HG03565 (cell line): ENCODE results near the gene ARID3A.

Source experiments
- ATAC-seq: cut with Tn5 transposase; IDR thresholded peaks from one replicate; pipeline ENCODE4 v1.9.1; 2021; ENCODE audit warnings: mild to moderate bottlenecking, moderate library complexity; ENCODE audit not compliant: unreplicated experiment

Gene ARID3A

DNA sequence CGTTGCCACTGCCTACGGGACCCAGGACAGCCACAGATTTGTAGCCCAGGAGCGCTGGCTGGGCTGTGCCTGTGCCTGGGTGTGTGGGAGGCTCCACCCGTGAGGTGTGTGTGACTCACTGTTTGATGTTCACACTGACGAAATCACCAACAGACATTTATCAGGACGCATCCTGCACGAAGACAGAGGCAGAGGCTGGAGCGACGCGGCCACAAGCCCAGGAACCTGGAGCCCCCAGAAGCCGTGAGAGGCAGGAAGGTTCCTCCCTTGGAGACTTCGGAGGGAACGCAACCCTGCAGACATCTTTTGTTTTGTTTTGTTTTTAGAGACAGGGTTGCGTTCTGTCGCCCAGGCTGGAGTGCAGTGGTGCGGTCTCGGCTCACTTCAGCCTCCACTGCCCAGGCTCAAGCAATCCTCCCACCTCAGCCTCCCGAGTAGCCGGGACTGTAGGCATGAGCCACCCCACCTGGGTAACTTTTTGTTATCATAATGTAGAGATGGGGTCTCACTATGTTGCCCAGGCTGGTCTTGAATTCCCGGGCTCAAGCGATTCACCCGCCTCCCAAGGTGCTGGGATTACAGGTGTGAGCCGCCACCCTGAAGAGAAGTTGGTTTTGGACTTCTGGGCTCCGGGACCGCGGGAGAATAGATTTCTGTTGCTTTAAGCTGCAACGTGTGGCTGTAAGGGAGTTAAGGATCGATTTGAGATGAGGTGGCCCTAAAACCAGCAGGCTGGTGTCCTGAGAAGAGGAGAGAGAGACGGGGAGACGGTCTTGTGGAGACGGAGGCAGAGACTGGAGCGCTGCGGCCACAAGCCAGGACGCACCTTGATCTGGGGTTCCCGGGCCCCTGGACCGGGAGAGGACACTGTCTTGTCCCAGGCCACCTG is 33.4 kb downstream of the ARID3A start:
- no peak for ATAC-seq

DNA sequence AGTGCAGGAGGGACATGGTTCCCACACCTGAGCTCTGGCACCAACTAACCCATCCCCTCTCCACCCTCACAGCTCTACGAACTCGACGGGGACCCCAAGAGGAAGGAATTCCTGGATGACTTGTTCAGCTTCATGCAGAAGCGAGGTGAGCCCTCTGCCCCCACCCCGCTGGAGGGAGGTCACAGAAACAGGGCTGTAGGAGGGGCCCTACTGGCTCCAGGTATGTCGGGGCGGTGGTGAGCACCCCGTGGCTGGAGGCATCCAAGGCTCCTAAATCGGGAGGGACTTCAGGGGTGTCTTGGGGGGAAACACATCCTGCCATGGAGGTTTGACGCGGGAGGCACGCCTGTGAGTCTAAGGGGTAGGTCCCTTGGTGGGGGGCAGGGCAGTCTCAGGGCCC is 34.2 kb downstream of the ARID3A start:
- ATAC-seq, result no peak

DNA sequence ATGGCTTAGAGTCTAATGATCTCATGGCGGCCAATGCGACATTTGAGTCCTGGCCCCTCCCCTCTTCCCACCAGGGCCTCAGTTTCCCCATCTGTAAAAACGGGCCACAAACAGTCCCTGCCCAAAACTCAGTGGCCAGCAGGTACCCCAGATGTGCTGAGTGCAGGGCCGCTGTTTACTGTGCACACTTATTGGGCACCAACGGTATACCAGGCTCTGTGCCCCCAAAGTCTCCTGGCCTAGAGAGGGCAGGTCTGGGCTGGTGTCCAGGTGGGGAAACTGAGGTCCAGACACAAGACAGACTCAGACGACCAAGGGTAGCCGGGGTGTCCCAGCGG is 34.7 kb downstream of the ARID3A start:
- ATAC-seq, result no peak

DNA sequence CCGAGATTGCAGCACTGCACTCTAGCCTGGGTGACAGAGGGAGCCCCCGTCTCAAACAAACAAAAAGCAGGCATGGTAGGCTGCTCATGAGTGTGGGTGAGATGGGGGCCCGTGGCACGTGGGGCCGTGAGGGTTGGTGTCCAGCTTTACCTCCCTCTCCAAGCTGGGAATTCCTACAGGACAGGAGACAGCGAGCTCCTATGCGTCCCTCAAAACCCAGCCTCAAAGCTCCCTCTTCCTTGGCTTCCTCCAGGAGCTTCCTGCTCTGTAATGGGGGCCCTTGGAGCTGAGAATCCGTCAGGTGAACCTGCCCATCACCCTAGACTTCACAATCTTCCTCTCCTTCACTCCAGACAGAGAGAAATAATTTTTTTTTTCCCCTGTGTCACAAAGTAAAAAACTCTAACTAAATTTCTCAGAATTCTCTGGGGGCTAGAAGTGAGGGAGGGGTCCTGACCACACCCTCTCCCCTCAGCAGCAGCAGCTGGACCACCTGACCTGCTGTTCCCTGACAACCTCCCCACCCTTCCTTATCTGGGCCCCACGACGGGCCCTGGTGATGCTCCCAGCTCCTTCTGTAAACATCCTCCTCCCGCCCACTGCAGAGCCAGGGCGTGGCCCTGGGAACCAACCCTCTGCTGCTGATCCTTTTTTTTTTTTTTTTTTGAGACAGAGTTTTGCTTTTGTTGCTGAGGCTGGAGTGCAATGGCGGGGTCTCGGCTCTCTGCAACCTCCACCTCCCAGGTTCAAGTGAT is 36.2 kb downstream of the ARID3A start:
- ATAC-seq, result no peak

DNA sequence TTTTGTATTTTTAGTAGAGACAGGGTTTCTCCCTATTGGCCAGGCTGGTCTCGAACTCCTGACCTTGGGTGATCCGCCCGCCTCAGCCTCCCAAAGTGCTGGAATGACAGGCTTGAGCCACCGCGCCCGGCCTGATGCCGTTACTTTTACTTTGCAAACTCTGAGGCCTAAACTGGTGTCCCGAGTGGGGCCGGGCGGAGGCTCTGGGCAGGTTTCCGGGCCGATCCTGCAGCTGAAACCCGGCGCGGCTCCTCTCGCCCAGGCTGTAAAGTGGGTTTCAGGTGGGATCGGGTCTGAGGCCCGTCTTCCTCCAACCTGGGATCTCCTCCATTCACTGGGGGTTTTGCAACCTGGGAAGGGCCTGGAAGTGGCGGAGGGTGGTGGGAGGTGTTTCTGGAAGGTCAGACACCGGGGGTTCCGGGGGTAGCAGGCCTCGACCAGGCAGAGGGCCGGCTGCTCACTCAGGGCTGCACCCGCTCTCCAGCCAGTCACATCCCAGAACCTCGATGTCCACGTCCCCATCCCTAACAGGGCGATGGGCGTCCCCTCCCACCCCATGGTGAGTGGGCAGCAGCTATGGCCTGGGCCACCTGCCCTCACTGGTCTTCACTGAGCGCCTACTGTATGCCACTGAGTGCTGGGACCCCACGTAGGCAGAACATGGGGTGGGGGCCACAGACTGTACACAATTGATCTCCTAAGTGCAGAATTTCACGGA is 37.0 kb downstream of the ARID3A start:
- no peak for ATAC-seq

DNA sequence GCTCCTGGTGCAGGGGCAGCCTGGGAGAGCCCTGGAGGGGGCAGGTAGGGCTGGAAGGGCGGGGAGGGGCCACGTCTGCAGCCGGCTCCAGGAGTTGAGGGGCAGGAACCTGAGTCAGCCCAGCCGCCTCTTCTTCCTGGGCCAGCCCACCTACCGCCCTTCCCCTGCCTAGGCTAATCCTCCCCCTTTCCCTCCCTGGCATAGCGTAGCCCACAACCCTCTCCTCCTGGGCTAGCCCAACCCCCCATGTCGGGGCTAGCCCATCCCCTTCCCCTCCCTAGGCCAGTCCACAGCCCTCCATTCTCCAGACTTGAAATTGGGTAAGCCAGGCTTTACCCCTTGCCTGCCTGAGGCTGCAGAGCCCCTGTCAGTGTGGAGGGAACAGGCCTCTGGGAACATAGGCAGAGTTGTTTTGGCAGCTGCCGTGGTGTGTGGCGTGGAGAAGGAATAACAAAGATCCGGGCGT is 37.7 kb downstream of the ARID3A start:
- no peak for ATAC-seq

DNA sequence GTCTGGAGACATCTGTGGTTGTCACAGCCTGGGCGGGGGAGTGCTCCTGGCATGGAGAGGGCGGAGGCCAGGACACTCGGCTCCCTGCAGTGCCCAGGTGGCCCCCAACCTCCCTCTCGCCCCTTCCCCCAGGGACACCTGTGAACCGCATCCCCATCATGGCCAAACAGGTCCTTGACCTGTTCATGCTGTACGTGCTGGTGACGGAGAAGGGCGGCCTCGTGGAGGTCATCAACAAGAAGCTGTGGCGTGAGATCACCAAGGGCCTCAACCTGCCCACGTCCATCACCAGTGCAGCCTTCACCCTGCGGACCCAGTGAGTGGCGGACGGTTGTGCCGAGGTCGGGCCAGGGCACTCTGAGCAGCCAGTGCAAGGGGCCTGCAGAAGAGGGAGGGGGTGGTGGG is 38.3 kb downstream of the ARID3A start:
- ATAC-seq, result no peak

DNA sequence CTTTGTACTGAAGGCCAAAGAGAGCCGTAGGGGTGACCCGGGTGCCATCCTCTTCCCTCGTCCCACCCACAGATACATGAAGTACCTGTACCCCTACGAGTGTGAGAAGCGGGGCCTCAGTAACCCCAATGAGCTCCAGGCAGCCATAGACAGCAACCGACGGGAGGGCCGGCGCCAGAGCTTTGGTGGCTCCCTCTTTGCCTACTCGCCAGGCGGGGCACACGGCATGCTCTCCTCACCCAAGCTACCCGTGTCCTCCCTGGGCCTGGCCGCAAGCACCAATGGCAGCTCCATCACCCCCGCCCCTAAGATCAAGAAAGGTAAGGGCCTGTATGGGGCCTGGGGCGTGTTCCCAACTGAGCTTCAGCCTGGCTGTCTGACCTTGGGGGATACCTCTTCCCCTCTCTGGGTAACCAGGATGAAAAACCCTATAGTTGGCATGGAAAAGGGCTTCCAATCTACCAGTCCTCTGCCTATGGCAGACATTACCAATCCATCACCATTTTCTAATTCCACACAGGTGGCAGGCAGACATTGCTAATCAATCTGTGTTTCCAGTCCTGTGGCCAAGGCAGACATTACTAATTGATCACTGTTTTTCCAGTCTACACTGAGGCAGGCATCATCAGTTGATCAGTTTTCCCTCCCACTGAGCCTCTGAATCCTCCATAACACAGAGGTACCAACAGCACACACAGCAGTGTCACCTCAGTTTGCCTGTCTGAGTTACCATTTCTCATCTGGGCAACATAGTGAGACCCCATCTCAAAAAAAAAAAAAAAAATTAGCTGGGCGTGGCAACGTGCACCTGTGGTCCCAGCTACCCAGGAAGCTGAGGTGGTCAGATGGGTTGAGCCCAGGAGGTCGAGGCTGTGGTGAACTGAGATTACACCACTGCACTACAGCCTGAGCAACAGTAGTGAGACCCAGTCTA is 39.2 kb downstream of the ARID3A start:
- no peak for ATAC-seq

DNA sequence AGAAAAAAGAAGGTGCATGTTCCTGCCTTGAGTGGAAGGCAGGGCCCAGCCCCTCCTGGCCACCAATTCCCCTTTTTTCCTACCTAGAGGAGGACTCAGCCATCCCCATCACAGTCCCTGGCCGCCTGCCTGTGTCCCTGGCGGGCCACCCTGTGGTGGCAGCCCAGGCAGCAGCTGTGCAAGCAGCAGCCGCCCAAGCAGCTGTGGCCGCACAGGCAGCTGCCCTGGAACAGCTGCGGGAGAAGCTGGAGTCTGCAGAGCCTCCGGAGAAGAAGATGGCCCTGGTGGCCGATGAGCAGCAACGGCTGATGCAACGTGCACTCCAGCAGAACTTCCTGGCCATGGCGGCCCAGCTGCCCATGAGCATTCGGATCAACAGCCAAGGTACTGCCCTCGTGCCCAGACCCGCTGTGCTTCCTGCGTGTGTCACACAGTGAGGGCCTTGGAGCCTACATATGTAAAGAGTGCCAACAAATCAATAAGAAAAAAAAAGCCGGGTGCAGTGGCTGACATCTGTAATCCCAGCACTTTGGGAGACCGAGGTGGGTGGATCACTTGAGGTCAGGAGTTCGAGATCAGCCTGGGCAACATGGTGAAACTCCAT is 40.8 kb downstream of the ARID3A start:
- ATAC-seq, result no peak

DNA sequence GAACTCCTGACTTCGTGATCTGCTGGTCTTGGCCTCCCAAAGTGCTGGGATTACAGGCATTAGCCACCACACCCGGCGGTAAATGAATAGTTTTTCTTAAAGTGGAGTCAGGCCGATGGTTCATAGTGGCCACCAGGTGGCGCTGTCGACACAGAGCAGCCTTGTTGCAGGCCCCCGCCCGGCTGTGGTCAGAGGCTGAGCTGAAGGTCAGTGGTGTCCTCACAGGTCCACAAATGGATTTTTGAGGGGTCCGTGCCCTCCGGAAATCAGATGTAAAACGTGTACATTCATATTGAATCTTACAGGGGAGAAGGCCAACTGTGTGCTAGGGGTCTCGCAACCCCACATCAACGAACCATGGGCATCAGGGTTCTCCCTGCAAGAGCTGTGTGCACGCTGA is 44.9 kb downstream of the ARID3A start:
- no peak for ATAC-seq

DNA sequence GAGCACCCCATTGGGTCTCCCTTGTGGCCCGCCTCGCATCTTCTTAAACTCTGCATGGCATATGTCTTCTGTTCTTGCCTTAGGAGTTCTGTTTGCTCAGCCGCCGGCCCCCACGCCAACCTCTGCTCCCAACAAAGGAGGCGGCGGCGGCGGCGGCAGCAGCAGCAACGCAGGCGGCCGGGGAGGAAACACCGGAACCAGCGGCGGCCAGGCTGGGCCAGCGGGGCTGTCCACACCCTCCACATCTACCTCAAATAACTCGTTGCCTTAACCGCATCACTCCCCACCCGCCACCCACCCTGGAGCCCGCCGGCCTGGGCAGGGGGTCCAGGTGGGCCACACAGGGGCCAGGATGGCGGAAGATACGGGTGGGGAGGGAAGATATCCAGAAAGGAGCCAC is 46.0 kb downstream of the ARID3A start:
- no peak for ATAC-seq

DNA sequence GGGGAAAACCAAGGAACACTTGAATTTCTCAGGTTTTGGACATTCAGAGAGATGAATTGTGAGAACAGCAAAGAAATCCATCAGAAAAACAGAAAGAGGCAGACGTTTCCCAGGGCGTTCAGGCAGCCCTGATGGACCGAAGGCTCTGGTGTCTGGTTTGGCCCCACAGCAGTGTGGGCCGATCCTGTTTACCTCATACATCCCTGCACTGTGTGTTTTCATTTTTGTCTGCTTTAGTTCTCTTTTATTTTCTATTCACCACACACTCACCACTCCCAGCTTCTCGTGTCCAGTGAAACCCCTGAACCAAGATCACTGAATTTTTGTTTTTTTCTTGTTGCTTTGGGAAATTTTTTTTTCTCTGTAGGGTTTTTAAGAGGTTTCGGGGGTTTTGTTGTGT is 46.4 kb downstream of the ARID3A start:
- ATAC-seq, result no peak

DNA sequence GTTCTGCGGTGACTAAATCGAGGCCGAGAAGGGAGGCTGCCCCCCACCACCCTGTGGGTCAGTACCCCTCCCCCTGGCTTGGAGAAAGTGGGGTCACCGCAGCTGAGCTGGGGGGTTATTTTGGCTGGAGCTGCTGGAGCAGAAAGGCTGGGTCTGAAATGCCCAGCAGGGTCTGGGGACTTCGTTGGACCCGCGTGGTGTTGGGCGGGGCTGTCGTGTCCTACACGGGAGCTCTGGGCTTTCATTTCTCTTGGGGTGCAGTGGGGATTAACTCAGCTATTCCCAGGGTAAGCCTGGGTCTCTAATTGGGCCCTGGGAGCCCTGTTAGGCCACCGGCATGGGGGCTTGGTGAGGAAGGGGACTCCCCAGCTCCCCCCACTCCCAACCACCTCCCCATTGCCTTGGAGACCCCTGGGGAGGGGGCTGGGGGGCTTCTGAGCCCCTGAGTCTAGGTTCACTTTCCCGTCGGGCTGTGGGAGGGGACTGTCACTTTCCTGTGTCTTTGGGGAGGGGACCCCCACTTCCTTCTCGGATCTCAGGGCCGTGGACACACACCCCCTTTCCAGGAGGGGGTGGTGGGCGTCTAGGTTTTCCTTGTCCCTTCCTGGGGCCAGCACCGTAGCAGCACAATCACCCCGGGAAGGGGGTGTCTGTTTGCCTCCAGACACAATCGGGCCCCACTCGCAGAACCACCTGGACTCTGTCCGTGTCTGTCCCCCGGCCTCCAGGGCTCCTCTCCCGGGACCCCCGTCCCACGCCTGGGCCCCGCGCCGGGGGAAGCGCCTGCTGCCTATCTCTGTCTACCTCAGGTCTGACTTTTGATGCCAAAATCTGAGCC is 48.1 kb downstream of the ARID3A start:
- ATAC-seq, result no peak

DNA sequence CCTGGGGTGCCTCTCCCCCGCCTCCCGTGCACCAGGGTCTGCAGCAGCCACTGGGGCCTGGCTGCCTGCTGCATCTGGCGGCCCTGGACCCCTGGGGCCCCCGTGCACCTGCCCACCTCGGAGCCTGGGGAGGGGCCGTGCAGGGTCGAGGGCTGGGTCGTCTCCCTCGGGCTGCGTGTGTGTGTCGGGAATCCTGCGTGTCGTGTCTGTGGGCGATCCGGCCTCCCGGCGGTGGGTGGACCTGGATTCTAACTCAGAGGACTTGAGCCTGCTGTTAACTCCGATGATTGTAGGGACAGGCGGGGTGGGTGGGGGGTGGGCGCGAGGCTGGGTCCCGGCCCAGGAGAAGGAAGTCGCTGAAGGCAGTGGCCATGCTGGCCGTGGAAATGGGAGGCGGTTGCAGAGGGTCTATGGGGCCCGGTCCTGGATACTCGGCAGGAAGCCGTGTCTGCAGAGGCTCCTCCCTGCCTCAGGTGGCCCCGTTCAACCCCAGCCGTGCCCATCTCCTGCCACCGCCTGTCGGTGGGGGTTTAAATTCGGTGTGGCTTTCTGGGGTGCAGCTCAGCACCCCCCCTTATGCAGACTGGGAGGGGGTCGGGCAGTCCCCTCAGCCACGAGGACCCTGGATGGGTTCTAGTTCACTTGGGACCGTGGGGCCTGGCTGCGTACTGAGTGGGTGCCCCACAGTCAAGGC is 48.9 kb downstream of the ARID3A start:
- no peak for ATAC-seq

DNA sequence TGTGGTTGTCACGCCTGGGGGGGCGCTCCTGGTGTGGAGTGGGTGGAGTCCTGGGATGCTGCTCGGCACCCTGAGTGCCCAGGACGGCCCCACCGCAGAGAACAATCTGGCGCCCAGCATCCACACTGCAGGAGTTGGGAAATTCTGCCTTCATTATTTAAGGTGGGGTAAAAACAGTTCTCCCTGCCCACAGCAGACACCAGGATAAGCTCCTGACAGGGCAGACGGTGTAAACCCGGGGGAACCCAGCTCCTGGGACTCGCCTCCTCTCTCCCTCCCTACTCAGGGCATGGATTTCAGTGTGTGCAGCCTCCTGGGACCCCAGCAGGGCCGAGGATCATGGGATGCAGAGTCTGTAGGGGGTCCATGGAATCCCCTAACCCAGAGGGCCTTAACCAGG is 50.6 kb downstream of the ARID3A start:
- ATAC-seq, result no peak

DNA sequence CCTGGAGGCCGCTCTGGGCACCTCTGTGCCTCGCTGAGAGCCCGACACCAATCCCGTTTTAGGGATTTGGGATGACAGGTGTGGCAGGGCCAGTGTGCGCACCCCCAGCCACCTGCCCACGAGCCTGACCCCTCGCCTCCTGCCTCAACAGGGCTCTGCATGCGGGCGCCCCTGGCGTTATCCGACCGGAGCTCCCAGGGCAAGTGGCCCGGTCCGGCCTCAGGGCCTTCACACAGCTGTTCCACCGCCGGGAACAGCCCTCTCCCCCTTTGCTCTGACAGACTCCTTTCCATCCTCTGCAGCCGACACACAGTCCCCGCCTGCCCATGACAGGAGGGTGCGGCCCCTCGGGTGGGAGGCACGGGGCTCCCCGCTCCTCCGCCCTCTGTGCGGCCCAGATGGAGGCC is 51.2 kb downstream of the ARID3A start:
- ATAC-seq, result no peak

DNA sequence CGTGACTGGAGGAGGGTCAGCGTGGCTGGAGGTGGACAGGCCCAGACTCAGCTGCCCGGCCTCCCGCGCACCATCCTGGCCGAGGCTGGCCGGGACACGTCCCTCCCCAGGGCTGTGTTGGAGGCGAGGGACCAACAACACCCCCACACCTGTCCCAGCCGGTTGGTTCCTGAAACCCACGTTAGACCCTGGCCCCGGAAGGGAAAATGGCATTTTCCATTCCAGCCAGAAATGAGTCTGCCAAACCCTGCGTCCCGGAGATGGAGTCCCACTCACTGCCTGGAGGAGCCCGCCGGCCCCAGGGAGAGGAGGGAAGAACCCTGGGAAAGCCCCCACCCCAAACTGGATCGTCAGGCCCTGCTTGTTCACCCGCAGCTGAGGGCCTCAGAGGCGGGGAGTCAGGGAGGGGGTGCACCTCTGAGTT is 53.5 kb downstream of the ARID3A start:
- no peak for ATAC-seq

DNA sequence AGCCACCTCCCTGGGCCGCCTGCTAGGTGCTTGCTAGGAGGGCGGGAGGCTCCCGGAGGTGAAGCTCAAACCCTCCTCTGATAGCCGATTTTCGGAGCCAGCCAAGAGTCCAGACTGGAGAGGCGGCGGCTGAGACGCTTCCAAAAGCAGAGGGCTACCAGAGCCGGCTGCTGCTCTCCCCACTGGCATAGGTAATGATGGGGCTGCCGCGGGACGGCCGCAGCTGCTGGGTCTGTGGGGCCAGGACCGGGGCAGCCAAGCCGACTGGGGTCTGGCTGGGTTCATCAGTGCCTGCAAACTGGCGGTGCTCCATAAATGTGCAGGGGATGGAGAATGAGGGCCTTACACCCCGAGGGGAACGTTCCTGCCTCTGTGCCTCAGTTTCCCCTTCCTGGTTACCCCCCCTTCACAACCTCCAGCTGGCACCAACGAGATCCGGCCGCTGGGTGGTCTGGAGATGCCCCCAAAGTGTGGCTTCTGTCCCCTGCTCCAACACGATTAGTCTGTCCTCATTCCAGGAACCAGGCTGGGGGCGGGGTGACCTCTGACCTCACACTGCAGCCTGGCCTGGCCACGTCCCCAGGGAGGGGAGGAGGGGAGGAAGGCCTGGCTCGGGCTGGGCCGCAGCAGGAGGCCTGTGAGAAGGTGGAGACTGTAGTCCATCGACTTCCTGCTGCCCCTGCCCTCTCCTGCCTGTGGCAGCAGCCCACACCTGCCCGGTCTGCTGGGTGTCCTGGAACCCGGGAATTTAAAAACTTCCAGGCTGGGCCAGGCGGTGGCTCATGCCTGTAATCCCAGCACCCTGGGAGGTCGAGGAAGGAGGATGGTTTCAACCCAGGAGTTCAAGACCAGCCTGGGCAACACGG is 54.5 kb downstream of the ARID3A start:
- no peak for ATAC-seq
